ENCODE measurements around the gene RAB6D.
"Not testable (repeated sequence)": the region's sequence is repeated elsewhere in the genome, so short reads cannot be mapped to it uniquely, and the experiment has no call there.

GRCh38 chr2:131331000-131331399 is 33.0 kb downstream of the RAB6D start:
- not testable (repeated sequence) for TF ChIP-seq CTCF (conservative IDR thresholded peaks at IDR 0.05; ENCODE audit: low read length); EZH2phosphoT487 (IDR thresholded peaks at IDR 0.05; ENCODE audit: borderline replicate concordance, low read depth, low read length)

All from OCI-LY7 (cell line).